Measurements from ENCODE around the gene PLD6.
"Not testable (repeated sequence)": the region's sequence is repeated elsewhere in the genome, so short reads cannot be mapped to it uniquely, and the experiment has no call there.

The PLD6 gene, protein sequence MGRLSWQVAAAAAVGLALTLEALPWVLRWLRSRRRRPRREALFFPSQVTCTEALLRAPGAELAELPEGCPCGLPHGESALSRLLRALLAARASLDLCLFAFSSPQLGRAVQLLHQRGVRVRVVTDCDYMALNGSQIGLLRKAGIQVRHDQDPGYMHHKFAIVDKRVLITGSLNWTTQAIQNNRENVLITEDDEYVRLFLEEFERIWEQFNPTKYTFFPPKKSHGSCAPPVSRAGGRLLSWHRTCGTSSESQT

DNA sequence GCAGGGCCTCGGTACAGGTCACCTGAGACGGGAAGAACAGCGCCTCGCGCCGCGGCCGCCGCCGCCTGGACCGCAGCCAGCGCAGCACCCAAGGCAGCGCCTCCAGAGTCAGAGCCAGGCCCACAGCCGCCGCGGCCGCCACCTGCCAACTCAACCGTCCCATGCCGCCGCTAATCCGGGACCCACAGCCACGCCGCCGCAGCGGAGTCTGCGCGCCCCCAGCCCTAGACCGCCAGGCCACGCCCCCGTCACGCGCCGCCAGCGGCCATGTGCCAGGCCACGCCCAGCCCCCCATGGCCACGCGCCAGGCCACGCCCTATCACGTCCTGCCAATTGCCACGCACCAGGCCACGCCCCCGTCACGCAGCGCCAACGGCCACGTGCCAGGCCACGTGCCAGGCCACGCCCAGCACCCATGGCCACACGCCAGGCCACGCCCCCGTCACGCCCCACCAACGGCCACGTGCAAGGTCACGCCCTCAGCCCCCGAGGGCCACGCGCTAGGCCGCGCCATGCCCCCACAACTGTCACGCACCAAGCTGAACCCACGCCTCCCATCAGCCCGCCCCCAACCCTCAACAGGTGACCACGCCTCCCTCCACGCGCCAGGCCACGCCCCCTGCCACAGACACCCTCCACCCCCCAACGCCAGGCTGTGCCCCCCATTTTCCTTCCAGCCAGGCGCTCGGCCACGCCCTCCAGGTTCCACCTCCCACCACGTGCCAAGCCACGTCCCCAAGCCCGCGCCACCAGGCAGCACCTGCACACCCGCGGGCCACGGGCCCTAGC, at the start of gene PLD6:
Gene PLD6 (minus strand): TSS at position 210 of the 789 bp plus-strand sequence. CDS start 47 bp downstream, at position 163.
- DNase-seq, result peak; percentile 60

DNA sequence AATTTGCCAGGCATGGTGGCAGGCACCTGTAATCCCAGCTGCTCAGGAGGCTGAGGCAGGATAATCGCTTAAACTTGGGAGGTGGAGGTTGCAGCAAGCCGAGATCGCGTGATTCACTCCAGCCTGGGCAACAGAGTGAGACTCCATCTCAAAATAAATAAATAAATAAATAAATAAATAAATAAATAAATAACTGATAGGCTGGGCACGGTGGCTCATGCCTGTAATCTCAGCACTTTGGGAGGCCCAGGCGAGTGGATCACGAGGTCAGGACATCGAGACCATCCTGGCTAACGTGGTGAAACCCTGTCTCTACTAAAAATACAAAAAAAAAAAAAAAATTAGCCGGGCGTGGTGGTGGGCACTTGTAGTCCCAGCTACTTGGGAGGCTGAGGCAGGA, 49.6 kb upstream of the PLD6 start:
- not testable (repeated sequence) for DNase-seq

DNA sequence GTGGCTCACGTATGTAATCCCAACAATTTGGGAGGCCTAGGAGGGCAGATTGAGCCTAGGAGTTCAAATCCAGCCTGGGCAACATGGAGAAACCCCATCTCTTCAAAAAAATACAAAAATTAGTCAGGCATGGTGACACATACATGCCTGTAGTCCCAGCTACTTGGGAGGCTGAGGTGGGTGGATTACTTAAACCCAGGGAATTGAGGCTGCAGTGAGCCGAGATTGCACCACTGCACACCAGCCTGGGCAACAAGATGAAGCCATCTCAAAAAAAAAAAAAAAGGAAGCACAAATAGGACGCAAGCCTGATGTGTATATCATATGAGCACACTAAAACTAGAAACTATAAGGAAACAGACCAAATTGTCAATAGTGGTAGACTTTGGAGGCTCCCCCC, 47.9 kb upstream of the PLD6 start:
- DNase-seq, result no peak

DNA sequence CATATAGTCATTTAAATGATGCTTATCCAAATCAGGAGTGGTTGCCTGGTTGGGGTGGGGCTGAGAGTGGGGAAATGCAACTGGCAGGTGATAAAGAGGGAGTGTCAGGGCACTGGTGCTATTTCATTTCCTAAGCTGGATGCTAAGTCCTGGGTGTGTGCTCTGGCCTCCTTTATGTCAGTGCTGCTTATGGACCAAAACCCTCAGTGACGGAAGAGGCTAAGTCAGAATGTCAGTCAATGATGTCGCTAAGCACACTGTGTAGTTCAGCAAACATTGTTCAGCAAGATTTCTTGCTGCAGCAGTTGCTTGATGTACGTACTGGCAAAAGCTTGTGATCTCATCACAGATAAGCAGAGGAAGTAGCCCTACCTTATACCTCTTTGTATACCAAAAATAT, 47.3 kb upstream of the PLD6 start:
- no peak for DNase-seq

DNA sequence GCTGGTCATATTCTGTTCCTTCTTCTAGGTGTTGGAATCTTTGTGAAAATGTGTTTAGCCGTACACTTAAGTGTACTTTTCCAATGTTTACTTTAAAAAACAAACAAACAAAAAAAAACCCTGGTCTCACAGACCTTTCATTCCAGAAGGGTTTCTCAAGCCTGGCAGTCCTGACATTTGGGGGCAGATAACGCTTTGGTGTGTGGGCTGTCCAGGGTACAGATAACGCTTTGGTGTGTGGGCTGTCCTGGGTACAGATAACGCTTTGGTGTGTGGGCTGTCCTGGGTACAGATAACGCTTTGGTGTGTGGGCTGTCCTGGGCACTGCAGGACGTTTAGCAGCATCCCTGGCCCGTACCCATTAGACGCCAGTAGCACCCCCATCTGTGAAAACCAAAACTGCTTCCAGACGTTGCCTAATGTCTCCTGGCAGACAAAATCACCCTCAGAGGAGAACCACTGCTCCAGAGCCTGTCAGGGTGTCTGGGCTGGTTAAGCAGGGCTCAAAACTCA, 46.1 kb upstream of the PLD6 start:
- no peak for DNase-seq

DNA sequence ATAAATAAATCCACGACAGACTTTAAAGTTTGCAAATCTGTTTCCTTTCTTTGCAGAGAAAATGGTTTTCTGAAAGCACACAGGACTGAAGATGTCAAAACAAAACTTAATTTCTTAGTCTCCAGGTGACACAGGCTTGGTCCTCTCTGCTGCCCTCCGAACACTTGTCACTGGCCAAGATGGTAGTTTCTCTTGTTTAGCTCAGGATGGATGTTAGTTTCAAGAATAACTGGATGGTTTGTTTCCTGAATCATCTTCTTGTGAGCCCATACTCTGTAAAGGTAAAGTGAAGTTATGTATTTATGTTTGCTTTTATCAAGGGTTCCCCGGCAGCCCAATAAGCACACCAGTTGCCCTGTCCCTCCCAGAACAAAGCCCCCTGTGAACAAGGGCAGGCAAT, 40.7 kb upstream of the PLD6 start:
- no peak for DNase-seq

DNA sequence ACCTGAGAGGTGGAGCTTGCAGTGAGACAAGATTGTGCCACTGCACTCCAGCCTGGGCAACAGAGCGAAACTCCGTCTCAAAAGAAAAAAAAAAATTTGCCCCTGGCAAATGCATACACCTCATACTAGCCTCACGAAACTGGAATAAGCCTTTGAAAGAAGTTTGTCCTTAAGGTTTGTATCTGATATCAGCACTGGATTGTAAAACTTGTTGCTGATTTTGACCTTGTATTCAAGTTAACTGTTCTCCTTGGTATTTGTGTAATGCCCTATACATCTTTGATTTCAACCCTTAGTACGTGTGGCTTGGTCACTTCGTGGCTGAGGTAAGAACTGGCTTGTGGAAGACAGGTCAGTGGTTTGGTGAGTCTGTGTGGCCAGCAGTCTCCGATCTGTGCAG, 37.0 kb upstream of the PLD6 start:
- DNase-seq, result no peak

DNA sequence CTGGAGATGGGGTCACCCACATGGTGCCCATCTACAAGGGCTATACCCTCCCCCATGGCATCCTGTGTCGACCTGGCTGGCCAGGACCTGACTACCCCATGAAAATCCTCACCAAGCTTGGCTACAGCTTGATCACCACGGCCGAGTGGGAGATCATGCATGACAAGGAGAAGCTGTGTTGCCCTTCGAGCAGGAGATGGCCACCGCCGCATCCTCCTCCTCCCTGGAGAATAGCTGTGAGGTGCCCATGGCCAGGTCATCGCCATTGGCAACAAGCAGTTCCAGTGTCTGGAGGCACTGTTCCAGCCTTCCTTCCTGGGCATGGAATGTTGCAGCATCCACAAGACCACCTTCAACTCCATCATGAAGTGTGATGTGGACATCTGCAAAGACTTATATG, 36.1 kb upstream of the PLD6 start:
- no peak for DNase-seq

DNA sequence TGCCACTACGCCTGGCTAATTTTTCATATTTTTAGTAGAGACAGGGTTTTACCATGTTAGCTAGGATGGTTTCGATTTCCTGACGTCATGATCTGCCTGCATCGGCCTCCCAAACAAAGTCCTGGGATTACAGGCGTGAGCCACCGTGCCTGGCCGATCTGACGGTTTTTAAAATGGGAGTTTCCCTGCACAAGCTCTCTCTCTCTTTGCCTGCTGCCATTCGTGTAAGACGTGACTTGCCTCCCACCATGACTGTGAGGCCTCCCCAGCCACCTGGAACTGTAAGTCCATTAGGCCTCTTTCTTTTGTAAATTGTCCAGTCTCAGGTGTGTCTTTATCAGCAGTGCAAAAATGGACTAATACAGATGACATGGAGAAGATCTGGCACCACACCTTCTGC, 35.5 kb upstream of the PLD6 start:
- no peak for DNase-seq

DNA sequence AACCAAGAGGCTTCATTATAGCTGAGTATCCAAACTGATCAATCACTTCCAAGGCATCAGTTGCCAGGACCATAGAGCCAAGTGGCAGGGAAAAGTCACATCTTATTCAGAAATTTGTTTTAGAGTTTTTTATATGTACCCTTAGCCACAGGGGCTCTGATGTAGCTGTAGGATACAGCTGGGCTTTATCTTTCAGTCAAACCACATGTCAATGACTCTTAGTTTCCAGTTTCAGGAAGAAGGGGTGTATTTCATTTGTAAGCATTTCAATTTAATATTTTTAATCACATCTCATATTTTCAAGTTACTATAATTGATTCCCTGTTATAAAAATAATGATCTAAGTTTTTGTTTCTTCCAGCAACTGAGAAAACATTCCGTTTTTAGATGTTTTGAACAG, 33.7 kb upstream of the PLD6 start:
- no peak for DNase-seq

DNA sequence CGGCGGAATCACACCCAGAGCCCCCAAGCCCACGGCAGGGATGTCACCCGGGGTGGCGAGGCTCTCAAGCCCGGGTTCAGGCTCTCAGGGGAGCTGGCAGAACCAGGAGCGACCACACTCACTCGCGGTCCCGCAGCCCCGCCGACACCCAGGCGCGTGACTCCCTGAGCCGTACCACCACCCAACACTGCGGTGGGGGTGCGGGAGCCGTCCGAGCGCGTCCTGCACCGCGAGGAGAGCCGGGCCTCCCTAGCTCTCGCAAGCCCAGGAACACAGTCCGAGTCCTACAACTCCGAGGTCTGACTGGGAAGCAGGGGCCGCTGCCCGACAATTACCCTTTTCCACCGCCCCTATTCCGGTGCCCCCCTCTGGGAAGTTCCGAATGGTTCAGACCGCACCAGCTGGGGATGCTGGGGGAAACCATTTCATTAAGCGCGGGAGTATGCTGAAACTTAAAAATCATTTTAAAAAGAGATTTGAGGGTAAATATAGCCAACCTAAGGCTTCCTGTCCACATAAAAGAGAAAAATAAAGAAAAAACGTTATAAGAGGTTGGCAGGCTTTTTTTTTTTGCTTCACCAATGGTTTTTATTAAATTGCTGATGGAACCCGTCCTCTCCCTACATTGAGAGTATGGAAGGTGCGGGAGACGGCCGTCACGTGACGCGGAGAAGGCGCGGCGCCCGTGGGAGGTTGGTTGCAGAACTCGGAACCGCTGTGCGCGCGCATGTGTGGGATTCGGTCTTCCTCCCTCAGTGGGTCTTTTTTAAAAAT, 31.1 kb upstream of the PLD6 start, which contains the start of gene FLCN:
Gene FLCN (minus strand): TSS at position 143 of the 774 bp plus-strand sequence. CDS start 9,031 bp downstream, outside the sequence.
- DNase-seq, result peak; percentile 96

DNA sequence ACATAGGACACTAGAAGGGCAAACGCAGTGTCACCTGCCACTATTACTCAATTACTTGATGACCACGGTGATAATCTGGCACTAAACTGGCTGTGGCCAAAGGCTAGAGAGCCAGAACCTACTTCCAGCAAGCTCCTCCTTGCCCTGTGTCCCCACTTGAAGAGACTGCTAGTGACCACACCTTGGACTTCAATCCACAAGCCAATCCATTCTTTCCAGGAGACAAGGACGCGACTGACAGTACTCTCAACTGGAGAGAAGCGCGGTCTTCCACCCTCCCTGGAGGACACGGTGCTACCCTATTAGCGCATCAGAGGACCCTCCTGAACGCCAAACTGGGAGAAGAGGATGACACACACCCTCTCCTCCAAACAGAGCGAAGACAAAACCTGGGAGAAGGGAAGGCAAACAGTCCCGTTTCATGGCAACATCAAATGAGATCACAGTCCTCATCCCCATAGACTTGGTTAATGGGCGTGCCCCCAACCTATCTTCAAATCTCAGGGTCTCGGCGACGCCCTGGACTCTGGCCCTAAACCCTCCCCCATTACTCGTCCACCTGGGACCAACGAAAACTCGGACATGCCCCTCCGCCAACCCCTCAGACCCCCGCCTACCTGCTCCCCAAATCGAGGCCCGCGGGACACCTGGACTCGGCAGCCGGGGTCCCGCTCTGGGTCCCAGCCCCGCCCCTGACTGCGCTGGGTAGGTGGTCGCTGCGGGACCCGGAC, 30.3 kb upstream of the PLD6 start:
- DNase-seq, result no peak

DNA sequence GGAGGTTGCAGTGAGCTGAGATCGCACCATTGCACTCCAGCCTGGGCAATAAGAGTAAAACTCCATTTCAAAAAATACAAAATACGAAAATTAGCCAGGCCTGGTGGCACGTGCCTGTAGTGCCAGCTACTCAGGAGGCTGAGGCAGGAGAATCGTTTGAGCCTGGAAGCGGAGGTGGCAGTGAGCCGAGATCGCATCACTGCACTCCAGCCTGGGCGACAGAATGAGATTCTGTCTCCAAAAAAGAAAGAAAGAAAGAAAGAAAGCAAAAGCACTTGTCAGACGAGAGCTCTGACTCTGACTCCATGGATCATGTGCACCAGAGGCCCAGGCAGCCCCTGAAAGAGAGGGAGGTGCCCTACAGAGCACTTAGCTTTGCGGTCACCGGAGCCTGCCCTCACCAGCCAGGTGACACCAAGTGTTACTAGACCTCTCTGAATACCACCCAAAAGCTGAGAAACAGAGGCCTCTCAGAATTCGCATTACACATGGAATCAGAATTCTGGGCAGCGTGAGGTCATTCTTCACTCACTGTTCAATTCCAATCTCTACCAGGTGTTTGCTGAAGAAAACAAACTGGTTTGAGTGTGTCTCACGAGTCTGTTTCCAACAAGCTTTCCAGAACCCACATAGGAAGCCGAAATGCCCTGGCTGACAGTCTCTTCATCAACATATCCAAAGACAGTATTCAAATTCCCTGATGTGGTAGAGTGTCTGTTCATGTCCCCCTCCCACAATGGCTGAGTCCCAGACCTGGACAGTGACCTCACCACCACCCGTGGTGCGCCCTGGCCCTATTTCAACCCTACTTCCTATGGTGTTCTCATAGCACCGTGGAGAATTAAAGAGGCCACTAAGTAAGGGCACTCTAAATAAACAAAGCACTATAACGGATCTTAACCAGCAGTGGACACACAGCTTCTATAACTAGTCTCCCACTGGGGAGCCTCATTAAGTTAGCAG, 29.4 kb upstream of the PLD6 start:
- DNase-seq, result peak; percentile 74

DNA sequence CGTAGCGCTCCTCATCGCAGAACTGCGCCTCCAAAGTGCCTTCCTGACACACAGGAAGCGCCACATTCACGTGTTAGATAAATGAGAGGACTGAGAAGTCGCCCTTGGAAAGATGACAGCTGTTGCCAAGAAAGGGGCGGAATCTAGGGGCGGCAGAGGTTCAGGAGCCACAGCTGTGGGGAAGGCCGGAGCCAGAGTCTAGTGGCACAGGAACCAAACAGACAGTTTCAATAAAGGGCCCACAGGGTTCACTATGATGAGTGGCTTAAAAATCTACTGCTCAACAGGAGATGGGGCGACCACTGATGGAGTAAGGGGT, 26.1 kb upstream of the PLD6 start:
- no peak for DNase-seq

DNA sequence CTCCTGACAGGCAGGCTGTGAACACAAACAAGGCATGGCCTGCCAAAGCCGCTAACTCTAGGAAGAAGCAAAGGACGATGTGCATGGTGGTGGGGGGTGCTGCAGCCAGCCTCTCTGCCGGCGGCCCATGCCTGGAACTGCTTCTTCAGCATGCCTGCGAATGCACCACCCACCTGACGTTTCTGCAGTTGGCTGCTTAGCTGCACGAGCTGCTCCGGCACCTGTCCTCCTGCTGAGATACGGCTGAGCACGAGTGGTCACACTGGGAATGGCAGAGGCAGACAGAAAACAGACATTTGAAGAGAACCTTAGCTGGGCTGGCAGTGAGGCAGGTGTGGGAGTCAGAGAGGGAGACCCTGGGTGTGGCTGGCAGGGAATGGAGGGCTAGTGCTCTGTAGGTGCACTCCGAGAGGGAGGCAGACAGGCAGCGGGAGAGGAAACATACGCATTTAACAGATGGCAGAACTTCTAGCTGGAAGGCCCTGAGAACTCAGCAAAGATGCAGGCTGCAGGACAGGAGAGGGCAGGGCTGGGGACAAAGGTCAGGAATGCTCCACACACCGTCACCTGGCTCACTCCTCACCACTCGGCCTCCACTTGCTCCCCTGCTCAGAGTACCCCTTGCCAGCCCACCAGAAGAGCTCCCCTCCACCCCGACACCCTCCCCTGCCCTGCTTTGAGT, 25.6 kb upstream of the PLD6 start:
- no peak for DNase-seq

DNA sequence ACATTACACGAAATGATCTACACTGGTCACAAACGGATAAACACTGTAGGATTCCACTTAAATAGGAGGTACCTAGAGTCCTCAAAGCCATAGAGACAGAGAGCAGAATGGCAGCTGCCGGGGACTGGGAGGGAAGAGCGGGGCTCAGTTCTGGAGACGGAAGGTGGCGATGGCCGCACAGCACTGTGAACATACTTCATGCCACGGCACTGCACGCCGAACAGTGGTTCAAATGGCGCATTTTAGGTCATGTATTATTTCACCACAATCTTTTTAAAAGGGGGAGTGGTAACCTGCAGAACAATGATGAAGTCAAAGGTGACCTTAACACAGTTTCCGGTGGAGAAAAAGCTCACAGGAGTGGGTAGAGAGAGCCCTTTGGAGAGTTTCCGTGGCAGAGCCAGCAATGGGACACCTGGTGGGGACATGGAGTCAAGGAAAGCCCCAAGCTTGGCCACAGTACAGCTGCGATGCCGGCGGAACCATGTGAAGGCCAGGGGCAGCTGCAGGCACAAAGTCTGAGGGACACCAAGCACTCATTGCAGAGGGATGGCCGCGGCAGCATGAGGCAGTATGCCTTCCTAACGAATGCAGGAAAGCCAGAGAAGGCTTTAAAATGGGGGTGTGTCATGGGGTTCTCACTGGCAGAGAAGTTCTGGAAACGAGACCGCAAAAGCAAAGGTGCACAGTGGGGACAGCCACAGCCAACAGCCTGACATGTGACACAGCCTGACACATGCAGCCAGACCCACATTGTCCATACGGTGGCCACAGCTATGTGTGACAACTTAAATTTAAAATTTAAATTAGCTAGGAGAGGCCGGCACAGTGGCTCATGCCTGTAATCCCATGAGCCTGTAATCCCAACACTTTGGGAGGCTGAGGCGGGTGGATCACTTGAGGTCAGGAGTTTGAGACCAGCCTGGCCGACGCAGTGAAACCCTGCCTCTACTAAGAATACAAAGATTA, 23.6 kb upstream of the PLD6 start:
- DNase-seq, result no peak

DNA sequence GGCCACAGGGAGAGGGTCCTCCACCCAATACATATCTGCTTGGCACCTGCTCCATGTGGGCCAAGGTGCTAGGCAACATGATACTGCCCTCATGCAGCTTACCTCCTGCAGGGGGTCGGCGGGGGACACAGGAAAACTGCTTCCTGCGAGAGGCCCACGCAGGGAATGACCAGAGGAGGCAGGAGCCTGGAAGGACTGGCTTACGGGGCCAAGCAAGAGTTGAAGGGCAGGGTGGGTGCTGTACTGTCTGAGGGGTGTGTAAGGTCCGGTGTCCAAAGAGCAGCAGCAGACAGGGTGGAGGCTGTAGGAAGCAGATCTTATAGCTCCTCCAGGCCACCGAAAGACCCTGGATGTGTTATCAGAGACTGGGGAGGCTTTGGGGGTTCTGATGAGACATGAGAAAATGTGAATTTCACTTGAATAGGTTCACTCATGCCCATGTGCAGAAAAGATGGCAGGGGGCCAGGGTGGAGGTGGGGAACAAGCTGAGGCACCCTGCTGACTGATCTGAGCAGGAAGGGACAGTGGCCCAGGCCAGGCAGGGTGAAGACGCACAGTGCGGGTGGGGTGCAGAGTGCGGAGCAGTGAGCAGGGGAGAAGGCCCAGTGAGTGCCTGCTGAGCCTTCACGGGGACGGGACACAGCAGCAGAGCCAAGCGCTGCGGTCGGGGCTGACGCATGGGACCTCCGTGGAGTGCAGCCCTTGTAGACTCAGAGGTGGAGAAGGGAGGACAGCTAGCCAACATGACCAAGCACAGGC, 22.6 kb upstream of the PLD6 start:
- DNase-seq, result no peak

DNA sequence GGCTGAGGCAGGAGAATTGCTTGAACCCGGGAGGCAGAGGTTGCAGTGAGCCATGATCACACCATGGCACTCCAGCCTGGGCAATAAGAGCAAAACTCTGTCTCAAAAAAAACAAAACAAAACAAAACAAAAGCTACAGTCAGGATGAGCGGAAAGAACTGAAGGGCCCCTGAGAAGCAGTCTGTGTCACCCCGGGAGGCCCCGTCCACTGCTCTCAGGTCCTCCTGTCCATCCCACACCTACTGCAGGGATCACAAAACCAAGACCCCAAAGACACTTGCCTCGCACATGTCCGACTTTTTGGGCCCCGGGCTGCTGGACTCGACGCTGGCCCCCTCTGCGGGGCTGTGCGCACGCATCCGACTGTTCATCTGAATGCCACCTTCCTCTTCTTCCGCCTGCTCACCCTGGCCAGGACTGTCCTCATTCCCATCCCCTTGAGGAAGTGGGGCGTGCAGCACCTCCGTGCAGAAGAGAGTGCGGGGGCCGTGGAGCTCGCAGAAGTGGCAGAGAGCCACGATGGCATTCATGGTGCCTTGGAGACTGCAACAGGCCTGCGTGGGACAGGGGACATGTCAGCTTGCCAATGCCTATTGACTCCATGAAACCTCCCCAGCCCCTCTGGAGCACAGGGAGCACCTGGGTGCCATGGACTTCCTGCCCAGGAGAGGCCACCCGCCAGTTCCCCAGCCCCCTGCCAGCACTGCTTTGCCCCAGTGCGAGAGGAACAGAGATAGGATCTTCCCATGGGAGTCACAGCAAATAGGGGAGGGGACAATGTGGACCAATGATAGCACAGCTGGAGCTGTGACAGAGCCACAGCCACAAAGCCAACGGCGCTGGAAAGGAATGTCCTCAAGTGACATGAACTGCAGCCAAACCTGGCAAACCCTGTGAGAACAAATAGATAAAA, 21.7 kb upstream of the PLD6 start:
- no peak for DNase-seq
